Liver (tissue), 9 donors: ENCODE measurements around the gene ZMYND10. TPM values are rescaled to one million over a fixed set of nuclear protein-coding genes. Genes with fewer than 3 reads are reported as not detected.
A peak's percentile ranks its signal among the peaks of the same experiment; 100 is the strongest.

Experiments
- DNase-seq: peaks from one replicate; pipeline ENCODE4 v3.0.0-alpha.2; 2017; ENCODE audit warnings: low spot score
- H3K27ac ChIP-seq, 2 donors: one replicate each; pipeline ENCODE4 v1.7.0; 2013; ENCODE audit warnings: inconsistent platforms in 2 of 2, low read length in 2 of 2, control low read depth in 1 of 2, low read depth in 1 of 2, mild to moderate bottlenecking in 1 of 2
- H3K27me3 ChIP-seq, 4 donors: one replicate each; pipeline versions ENCODE4 v1.6.1 to v1.7.0; 2013; ENCODE audit warnings: low read length in 3 of 4, inconsistent platforms in 1 of 4, mild to moderate bottlenecking in 1 of 4, moderate library complexity in 1 of 4; ENCODE audit not compliant: control insufficient read depth in 4 of 4, insufficient read depth in 4 of 4
- H3K36me3 ChIP-seq, 4 donors: one replicate each; pipeline versions ENCODE4 v1.6.1 to v1.7.0; 2013; ENCODE audit warnings: low read length in 3 of 4, mild to moderate bottlenecking in 3 of 4, low read depth in 1 of 4, moderate library complexity in 1 of 4; ENCODE audit not compliant: control insufficient read depth in 4 of 4, insufficient read depth in 3 of 4
- H3K4me1 ChIP-seq, 4 donors: one replicate each; pipeline versions ENCODE4 v1.6.1 to v1.7.0; 2013; ENCODE audit warnings: low read length in 3 of 4, mild to moderate bottlenecking in 3 of 4, moderate library complexity in 1 of 4; ENCODE audit not compliant: control insufficient read depth in 4 of 4, insufficient read depth in 4 of 4
- H3K4me3 ChIP-seq, 3 donors: one replicate each; pipeline versions ENCODE4 v1.6.1 to v1.7.0; 2013; ENCODE audit warnings: low read length in 3 of 3, control low read depth in 1 of 3, low read depth in 1 of 3, mild to moderate bottlenecking in 1 of 3
- H3K9ac ChIP-seq, 2 donors: one replicate each; pipeline ENCODE4 v1.7.0; 2013; ENCODE audit warnings: low read length in 2 of 2, mild to moderate bottlenecking in 2 of 2, moderate library complexity in 2 of 2, control low read depth in 1 of 2, low read depth in 1 of 2
- H3K9me3 ChIP-seq, 4 donors: one replicate each; pipeline versions ENCODE4 v1.6.1 to v1.7.0; 2013; ENCODE audit warnings: low read length in 3 of 4; ENCODE audit not compliant: control insufficient read depth in 4 of 4
- ATF3 ChIP-seq: IDR thresholded peaks from 2 replicates; pipeline ENCODE4 v1.6.1; 2016; ENCODE audit warnings: antibody characterized with exemption
- CTCF ChIP-seq: fragments of 150-350 bp; IDR thresholded peaks from 2 replicates; pipeline ENCODE4 v1.5.1; 2017; ENCODE audit warnings: improper control_type of control experiment, low read depth, low read length; ENCODE audit not compliant: missing input control
- EGR1 ChIP-seq, 2 donors: IDR thresholded peaks; 2 replicates each; pipeline ENCODE4 v1.6.1; 2016 to 2018; ENCODE audit warnings: antibody characterized with exemption in 2 of 2, low read depth in 2 of 2
- FOXA1 ChIP-seq: IDR thresholded peaks from 2 replicates; pipeline ENCODE4 v1.6.1; 2016; ENCODE audit warnings: antibody characterized with exemption
- FOXA2 ChIP-seq: IDR thresholded peaks from 2 replicates; pipeline ENCODE4 v1.6.1; 2016; ENCODE audit warnings: antibody characterized with exemption
- GABPA ChIP-seq, 2 donors: IDR thresholded peaks in 1 of 2; conservative IDR thresholded peaks in 1 of 2; 2 replicates each; pipeline ENCODE4 v1.6.1; 2016; ENCODE audit warnings: antibody characterized with exemption in 2 of 2, mild to moderate bottlenecking in 1 of 2, moderate library complexity in 1 of 2
- HNF4A ChIP-seq, 2 donors: conservative IDR thresholded peaks; 2 replicates each; pipeline ENCODE4 v1.6.1; 2016; ENCODE audit warnings: antibody characterized with exemption in 2 of 2, mild to moderate bottlenecking in 2 of 2
- HNF4G ChIP-seq: IDR thresholded peaks from 2 replicates; pipeline ENCODE4 v1.6.1; 2016; ENCODE audit warnings: antibody characterized with exemption
- JUND ChIP-seq, 2 donors: IDR thresholded peaks; 2 replicates each; pipeline ENCODE4 v1.6.1; 2016; ENCODE audit warnings: antibody characterized with exemption in 2 of 2
- NR2F2 ChIP-seq: IDR thresholded peaks from 2 replicates; pipeline ENCODE4 v1.6.1; 2016; ENCODE audit warnings: antibody characterized with exemption
- RAD21 ChIP-seq, 2 donors: IDR thresholded peaks; 2 replicates each; pipeline ENCODE4 v1.6.1; 2016; ENCODE audit warnings: antibody characterized with exemption in 2 of 2, mild to moderate bottlenecking in 2 of 2
- REST ChIP-seq: IDR thresholded peaks from 2 replicates; pipeline ENCODE4 v1.6.1; 2016; ENCODE audit warnings: antibody characterized with exemption, mild to moderate bottlenecking
- RXRA ChIP-seq, 2 donors: IDR thresholded peaks; 2 replicates each; pipeline ENCODE4 v1.6.1; 2017 to 2018; ENCODE audit warnings: antibody characterized with exemption in 2 of 2, mild to moderate bottlenecking in 1 of 2
- SP1 ChIP-seq: IDR thresholded peaks from 2 replicates; pipeline ENCODE4 v1.6.1; 2018; ENCODE audit warnings: antibody characterized with exemption, mild to moderate bottlenecking
- TAF1 ChIP-seq: conservative IDR thresholded peaks from 2 replicates; pipeline ENCODE4 v1.6.1; 2016; ENCODE audit warnings: antibody characterized with exemption, mild to moderate bottlenecking
- YY1 ChIP-seq: IDR thresholded peaks from 2 replicates; pipeline ENCODE4 v1.6.1; 2016; ENCODE audit warnings: antibody characterized with exemption, mild to moderate bottlenecking
- ZBTB33 ChIP-seq: IDR thresholded peaks from 2 replicates; pipeline ENCODE4 v1.6.1; 2016; ENCODE audit warnings: antibody characterized with exemption
- WGBS: extraction: QIAGEN DNeasy Blood & Tissue Kit; methylation state at CpG from one replicate; pipeline ENCODE4 v1.1.7; 2013; 5-methylcytosine and 5-hydroxymethylcytosine counted together
- polyA plus RNA-seq, 2 donors: library from polyadenylated mRNA; stranded (reverse) in 1 of 2; unstranded in 1 of 2; fragments of 200-250 nt in 1 of 2; fragments of >200 nt in 1 of 2; fragmentation: Nextera tagmentation in 1 of 2; extraction: Ambion mirVana in 1 of 2; gene quantifications; one replicate each; pipeline versions ENCODE4 v1.2.1 to v1.2.3, GENCODE V29; 2013 to 2015
- total RNA-seq, 2 donors: library from RNA; depleted of rRNA; stranded (reverse); fragments of >200 nt; gene quantifications; one replicate each; pipeline ENCODE4 v1.2.3, GENCODE V29; 2014
- TF ChIP-seq, protein P1 (sequence below): IDR thresholded peaks from 2 replicates; pipeline ENCODE4 v1.6.1; 2016; ENCODE audit warnings: antibody characterized with exemption
- donor health status: healthy.
- donor health status: healthy.
- donor health status: healthy.
- donor health status: healthy.
- donor health status: healthy.

The ZMYND10 gene
- total and polyA plus RNA-seq, 4 donors = 0.09 to 0.75 (median 0.27) TPM

- Histone ChIP-seq H3K9me3 (no peaks in the 10 kb centered on the region), H3K27ac (peak overlapping the region; percentile 84 to 95), H3K4me3 (peak overlapping the region in 2 of 3 donors; percentile 1 to 10), H3K4me1 (peaks cover 12 to 49% (median 31%) of the 10 kb centered on the region in 4 donors), H3K27me3 (no peaks in the 10 kb centered on the region), H3K36me3 (peaks cover 0 to 3% (median 0%) of the 10 kb centered on the region in 4 donors), H3K9ac (peak overlapping the region; percentile 24 to 85)
- DNase-seq = no peak
- 1% methylated on average over 12 of the region's 12 CpGs for WGBS
- TF ChIP-seq SP1 = peak; percentile 94
- TF ChIP-seq FOXA1 = peak; percentile 89
- TF ChIP-seq CTCF = no peak
- peak; percentile 38 to 71 for TF ChIP-seq RXRA (IDR thresholded peaks at IDR 0.05)
- TF ChIP-seq GABPA (IDR thresholded peaks at IDR 0.05 in 1 of 2, conservative IDR thresholded peaks at IDR 0.05 in 1 of 2) = peak in 1 of 2 donors; percentile 82
- TF ChIP-seq EGR1 (IDR thresholded peaks at IDR 0.05; ENCODE audit: low read depth in 2 of 2) = peak in 1 of 2 donors; percentile 12
- TF ChIP-seq REST = peak; percentile 85
- peak; percentile 74 for TF ChIP-seq NR2F2
- peak; percentile 5 for TF ChIP-seq ATF3
- TF ChIP-seq, protein P1, sequence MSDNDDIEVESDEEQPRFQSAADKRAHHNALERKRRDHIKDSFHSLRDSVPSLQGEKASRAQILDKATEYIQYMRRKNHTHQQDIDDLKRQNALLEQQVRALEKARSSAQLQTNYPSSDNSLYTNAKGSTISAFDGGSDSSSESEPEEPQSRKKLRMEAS = peak; percentile 89
- TF ChIP-seq FOXA2 = peak; percentile 95
- peak in 1 of 2 donors; percentile 51 for TF ChIP-seq RAD21 (IDR thresholded peaks at IDR 0.05)
- TF ChIP-seq JUND (IDR thresholded peaks at IDR 0.05) = peak; percentile 79 to 90
- TF ChIP-seq TAF1 = no peak
- TF ChIP-seq HNF4G = peak; percentile 60
- peak; percentile 82 to 84 for TF ChIP-seq HNF4A (conservative IDR thresholded peaks at IDR 0.05)
- peak; percentile 88 for TF ChIP-seq ZBTB33
- TF ChIP-seq YY1 = peak; percentile 61
Observed at GRCh38 chr3:50299638-50299928, 45.9 kb downstream of the ZMYND10 start.
